ENCODE results near the gene RNF215.
"Not testable (repeated sequence)": the region's sequence is repeated elsewhere in the genome, so short reads cannot be mapped to it uniquely, and the experiment has no call there.

The RNF215 gene

GRCh38 chr22:30357236-30357570 is 30.0 kb downstream of the RNF215 start:
- peak; percentile 24 for DNase-seq

- peak; percentile 81 for DNase-seq
Measured at GRCh38 chr22:30356449-30357235, 30.6 kb downstream of the RNF215 start, which contains the start of the genes CCDC157 and SF3A1. TSS of gene CCDC157 (plus strand) at chr22:30357007. CDS start at chr22:30366001, 8,994 bp downstream. TSS of gene SF3A1 (minus strand) at chr22:30356894. CDS start at chr22:30356792, 102 bp downstream.

DNA sequence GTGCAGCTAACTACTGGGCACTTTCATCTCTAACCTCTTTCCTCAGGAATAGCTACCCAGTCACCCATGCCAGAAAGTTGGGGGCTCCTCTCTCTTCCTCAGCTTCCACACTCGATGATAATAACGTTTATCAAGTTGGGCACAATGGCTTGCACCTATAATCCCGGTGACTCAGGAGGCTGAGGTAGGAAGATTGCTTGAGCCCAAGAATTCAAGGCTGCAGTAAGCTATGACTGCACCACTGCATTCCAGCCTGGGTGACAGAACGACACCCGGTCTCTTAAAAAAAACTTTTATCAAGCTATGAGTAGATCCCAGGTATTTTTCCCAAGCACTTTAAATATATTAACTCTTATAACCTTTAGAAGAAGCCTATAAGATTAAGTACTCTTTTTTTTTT is 32.6 kb downstream of the RNF215 start:
- DNase-seq, result no peak

DNA sequence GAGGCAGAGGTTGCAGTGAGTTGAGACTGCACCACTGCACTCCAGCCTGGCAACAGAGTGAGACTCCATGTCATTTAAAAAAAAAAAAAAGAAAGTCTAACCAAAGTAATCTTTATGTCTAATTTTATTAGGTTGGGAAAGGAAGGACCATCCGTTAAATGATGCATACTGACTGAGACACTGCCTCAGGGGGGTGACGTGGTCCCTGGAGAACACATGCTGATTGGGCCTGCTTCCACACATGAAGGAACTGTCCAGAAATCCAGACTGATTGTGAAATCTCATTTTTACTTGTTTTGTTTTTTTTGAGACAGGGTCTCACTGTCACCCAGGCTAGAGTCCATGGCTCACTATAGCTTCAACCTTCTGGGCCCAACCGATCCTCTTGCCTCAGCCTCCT is 36.0 kb downstream of the RNF215 start:
- no peak for DNase-seq

DNA sequence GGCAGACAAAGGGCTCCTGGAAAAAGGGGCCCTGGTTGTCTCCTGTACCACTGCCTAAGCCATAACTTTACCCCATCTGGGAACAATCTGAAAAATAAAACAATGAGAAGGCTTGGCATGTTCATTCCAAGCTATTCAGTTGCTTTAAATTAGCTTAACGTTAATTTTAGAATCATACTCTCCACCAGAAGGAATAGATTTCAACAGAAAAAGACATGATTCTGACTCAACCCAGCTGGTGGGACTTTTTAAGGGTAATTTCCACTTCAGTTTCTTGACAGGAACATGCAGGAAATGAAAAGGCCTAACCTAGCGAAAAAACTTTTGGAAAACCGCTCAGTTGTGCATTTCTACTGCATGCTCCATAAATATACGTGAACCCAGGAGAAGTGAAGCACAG is 38.4 kb downstream of the RNF215 start:
- DNase-seq, result no peak

DNA sequence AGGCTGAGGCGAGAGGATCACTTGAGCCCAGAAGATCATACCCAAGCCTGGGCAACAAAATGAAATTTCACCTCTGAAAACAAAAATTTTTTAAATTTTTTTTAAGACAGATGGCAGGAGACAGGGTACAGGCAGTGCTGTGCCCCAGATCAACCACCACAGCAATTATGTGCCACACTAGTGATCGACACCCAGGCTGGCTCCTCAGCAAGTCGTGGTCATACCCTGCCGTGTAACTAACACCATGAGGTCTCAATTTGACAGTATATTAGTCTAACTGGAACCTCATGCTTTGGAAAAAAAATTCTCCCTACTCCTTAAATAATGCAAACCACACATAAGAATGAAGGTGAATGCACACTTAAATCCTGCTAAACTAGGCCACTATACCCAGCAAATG is 38.8 kb downstream of the RNF215 start:
- DNase-seq, result no peak

DNA sequence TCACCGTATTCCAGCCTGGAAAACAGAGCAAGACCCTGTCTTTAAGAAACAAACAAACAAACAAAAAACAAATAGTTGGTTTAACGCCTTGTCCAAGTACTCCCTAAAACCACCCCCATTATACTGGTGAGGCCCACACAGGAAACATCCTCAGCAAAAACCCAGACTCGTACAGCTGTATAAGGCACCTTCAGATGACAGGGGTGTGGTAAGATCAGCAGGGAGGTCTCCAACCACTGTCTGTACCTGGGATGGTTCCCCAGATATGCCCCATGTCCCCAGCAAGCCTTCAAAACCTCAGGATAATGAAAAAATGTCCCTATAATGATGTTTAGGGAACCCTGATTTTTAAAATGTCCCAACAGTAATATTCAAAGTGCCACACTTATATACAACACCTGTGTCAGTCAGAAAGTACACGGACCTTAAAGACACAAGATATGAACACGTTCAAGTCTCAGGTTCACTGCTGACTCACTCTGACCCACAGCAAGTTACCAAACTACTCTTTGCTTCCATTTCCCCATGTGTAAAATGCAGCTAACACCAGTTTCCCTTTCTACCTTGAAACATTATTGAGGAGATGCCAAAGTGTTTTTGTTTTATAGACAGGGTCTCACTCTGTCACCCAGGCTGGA is 39.8 kb downstream of the RNF215 start:
- no peak for DNase-seq

- no peak for DNase-seq
Measured at GRCh38 chr22:30344447-30345200, 42.6 kb downstream of the RNF215 start.

GRCh38 chr22:30340911-30341685 is 46.1 kb downstream of the RNF215 start:
- no peak for DNase-seq

DNA sequence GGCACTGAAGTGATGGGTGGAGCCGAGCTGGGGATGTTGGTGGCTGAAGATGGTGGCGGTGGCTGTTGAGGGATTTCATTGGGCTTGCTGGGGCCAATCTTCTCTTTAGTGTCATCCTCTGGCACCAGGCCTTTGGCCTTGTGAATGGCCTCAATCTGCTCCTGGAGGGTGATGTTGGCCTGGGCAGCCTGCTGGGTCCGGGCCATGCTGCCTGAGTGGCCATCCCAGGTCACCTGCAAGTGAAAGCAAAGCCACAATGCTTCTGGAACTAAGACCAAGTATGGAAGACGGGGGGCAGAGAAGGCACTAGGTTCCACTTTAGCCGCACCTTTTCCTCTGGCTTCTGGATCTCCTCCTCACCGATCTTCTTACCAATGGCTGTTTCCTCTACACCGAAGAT is 48.4 kb downstream of the RNF215 start:
- no peak for DNase-seq

DNA sequence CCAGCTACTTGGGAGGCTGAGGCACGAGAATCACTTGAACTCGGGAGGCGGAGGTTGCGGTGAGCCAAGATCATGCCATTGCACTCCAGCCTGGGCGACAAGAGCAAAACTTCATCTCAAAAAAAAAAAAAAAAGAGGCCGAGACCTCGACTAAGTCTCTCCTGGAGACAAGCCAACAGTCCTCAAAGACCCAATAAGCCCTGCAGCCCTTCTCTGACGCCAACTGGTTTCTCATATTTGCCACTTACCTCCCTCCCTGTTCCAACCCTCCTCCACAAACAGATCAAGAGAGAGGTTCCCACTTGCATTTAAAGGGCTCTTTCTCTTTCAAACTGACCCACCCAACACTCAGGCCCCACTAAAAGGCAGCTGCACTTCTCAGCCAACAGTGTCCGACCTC is 48.9 kb downstream of the RNF215 start:
- not testable (repeated sequence) for DNase-seq

DNA sequence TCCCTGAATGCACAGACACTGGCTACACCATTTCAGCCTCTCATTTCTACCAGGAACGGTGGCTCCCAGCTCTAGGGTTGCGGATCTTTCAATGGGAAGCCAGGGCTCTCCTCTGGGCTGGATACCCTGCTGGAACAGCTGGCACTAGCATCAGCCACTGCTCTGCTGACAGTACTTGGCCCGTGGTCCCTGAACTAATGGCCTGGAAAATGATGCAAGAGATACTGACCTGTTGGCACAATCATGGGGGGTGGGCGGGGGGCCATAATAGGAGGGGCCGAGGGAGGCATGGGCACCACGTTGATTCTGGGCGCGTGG is 49.8 kb downstream of the RNF215 start:
- DNase-seq, result no peak

DNA sequence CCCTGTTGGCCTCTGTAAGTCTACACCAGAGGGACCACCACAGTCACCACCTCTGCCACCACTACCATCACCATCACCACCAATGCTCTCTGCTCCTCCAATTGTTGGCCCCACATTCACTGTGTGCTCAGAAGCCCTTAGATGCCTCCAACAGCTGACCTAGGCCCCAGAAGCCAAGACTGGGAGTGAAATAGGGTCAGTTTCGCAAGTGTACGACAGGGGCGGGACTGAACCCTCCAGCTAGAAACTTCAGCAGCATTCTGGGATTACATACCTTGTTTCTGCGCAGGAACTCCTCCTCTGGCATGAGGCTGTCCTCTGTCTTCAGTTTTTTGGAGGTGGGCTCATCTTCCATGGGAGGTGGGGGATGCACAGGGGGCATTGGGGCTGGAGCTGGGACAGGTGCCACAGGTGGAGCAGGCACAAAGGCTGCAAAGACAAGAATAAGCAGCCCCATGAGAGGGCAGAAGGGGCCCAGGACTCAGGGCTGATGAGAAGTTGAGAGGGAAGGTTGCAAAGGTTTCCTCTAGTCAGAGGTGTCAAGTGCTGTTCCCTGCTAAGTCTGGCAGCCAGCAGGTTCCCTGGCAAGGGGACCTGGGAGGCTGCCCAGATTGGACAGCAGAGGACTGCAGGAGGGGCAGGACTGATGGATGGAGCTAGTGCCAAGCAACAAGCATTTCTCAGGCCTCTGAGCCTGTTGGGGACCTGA is 50.3 kb downstream of the RNF215 start:
- DNase-seq, result no peak

DNA sequence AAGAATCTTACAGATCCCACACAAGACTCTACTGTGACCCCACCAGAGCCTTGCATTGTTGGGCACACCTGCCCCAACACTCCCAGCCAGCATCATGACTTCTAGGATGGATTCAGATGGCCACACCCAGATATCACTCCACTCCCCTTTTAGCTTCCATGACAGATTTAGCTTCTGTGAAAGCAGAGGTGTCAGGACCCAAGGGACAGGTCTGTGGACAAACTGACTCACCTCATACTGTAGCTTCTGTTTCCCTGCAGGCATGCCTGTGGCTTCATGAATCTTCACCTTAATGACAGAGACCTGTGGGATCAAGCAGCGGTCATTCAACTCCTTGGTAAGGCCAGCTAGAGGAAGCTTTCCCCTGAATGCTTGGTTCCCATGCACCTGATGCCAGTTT is 52.0 kb downstream of the RNF215 start:
- no peak for DNase-seq

GRCh38 chr22:30334646-30335045 is 52.6 kb downstream of the RNF215 start:
- DNase-seq, result no peak

DNA sequence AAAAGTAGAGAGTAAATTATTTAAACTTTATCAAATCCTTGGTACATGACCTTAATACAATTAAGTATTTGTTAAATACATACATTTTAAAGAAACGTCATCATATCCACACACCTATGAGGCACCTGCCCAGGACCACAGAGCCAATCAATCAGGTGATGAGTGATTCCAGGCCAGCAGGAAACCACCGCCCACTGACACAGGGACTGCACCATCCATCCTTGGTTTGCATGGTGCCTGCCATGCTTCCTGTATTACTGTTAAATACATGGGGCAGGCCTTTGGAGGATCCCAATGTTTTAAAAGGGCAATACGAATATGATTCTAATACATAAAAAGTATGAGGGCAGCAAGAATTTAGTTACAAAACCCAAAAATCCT is 53.5 kb downstream of the RNF215 start:
- no peak for DNase-seq

DNA sequence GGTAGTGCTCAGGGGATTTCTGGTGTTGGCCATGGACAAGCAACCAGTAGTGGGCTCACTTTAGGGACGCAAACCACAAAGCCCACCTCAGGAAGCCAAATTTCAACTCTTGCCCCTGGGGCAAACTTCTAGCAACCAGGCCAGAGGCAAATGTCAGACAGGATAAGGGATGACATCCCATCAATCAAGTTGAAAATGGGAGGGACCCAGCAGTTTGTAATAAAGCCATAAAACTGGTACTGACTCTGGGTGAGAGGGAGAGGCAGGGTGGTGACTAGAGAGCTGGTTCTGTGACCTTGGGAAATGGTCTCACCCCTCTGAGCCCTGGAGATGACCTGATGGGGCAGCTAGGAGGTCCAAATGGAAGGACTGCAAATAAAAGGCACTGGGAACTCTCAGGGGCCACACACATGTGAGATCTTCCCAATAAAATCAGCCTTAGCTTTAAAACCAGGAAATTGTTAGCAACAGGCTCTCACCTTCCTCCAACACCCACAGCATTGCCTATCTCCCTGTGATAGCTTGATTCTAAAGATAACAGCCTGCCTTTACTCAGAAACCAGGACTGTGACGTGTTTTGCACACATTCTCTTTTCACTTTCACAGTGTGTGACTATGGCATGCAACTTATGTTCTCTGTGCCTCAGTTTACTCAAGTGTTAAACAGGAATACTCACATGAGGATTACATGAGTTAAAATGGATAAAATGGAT is 54.1 kb downstream of the RNF215 start:
- DNase-seq, result no peak

- no peak for DNase-seq
Measured at GRCh38 chr22:30332551-30332950, 54.7 kb downstream of the RNF215 start.
